ENCODE measurements around the gene TNFSF8.
A peak's percentile ranks its signal among the peaks of the same experiment; 100 is the strongest.

TNFSF8 gene

GRCh38 chr9:114851306-114851705 is 79.1 kb downstream of the TNFSF8 start:
- H3K36me3 ChIP-seq (ENCODE audit: insufficient read depth, low read length), result no peaks in the 10 kb centered on the region
- ATAC-seq (ENCODE audit: insufficient read depth, low read depth) (peak; percentile 63; the same call in 2 of the 3 replicates), DNase-seq (peak; percentile 15)
- H3K4me1 ChIP-seq (ENCODE audit: insufficient read depth, low read length), result peaks cover 14% of the 10 kb centered on the region
- H4K20me1 ChIP-seq (ENCODE audit: insufficient read depth, low read length), result no peaks in the 10 kb centered on the region
- no peaks in the 10 kb centered on the region for H3K9me3 ChIP-seq (ENCODE audit: insufficient read depth, low read length, severe bottlenecking)
- 0 out of 2 replicates have a peak overlapping the region, but pooled peaks have one; percentile 2 for H2AFZ ChIP-seq (ENCODE audit: low read depth, low read length)
- H3K27me3 ChIP-seq (ENCODE audit: insufficient read depth, low read length, poor library complexity), result no peaks in the 10 kb centered on the region
- 0 out of 2 replicates have a peak overlapping the region, but pooled peaks have one; percentile 25 for H3K27ac ChIP-seq (ENCODE audit: low read length)
- no peak overlapping the region for H3K4me3 ChIP-seq (ENCODE audit: low read depth in 1 of 2, low read length in 2 of 2)
- no peak overlapping the region for H3K4me2 ChIP-seq (ENCODE audit: insufficient read depth, low read length)
- no peak overlapping the region for H3K9ac ChIP-seq (ENCODE audit: low read depth, low read length)
- no peaks in the 10 kb centered on the region for H3K79me2 ChIP-seq (ENCODE audit: insufficient read depth, low read length)
- no peak for TF ChIP-seq EZH2 (IDR thresholded peaks at IDR 0.05; ENCODE audit: borderline replicate concordance, low read depth, low read length, severe bottlenecking)
- TF ChIP-seq CTCF (IDR thresholded peaks at IDR 0.05; ENCODE audit: borderline replicate concordance, extremely low read depth, low read length, poor library complexity, severe bottlenecking), result no peak

Measured in DND-41 (cell line).